Measurements from ENCODE around the gene C6orf47.

Gene C6orf47

GRCh38 chr6:31654574-31655348 lies 5.8 kb downstream of the C6orf47 start:
- Histone ChIP-seq H3K4me3 (no peak overlapping the region), H3K27ac (no peak overlapping the region)
- no peak for DNase-seq (ENCODE audit: low spot score)
- no peak for TF ChIP-seq CTCF (IDR thresholded peaks at IDR 0.05)

- peak; percentile 95 for DNase-seq (ENCODE audit: low spot score)
- H3K27ac ChIP-seq = peak overlapping the region; percentile 99
- no peak for TF ChIP-seq CTCF (IDR thresholded peaks at IDR 0.05)
- peak overlapping the region; percentile 78 for H3K4me3 ChIP-seq
Measured at GRCh38 chr6:31652925-31653724, 7.5 kb downstream of the C6orf47 start.

GRCh38 chr6:31651602-31652191 lies 8.9 kb downstream of the C6orf47 start:
- TF ChIP-seq CTCF (IDR thresholded peaks at IDR 0.05) = no peak
- Histone ChIP-seq H3K4me3 (peak overlapping the region; percentile 78), H3K27ac (peak overlapping the region; percentile 99)
- DNase-seq (ENCODE audit: low spot score) = peak; percentile 92

GRCh38 chr6:31645325-31645724 lies 15.3 kb downstream of the C6orf47 start:
- no peak for TF ChIP-seq CTCF (IDR thresholded peaks at IDR 0.05)

GRCh38 chr6:31643818-31644454 lies 16.6 kb downstream of the C6orf47 start:
- no peak overlapping the region for H3K27ac ChIP-seq
- TF ChIP-seq CTCF (IDR thresholded peaks at IDR 0.05) = no peak
- no peak for DNase-seq (ENCODE audit: low spot score)
- H3K4me3 ChIP-seq = no peak overlapping the region

More at GRCh38 chr6:31645325-31645724, 15.3 kb downstream of the C6orf47 start:
- Histone ChIP-seq H3K4me3 (no peak overlapping the region), H3K27ac (no peak overlapping the region)
- no peak for DNase-seq (ENCODE audit: low spot score)

GRCh38 chr6:31642798-31643570 lies 17.6 kb downstream of the C6orf47 start:
- TF ChIP-seq CTCF (IDR thresholded peaks at IDR 0.05) = no peak
- H3K4me3 ChIP-seq = no peak overlapping the region
- H3K27ac ChIP-seq = no peak overlapping the region
- no peak for DNase-seq (ENCODE audit: low spot score)

Measured in coronary artery (tissue), 2 donors.